GM21825 (cell line): ENCODE data around the gene TSHZ2.

Experiments
- ATAC-seq: cut with Tn5 transposase; IDR thresholded peaks from one replicate; pipeline ENCODE4 v1.9.1; 2021; ENCODE audit warnings: mild to moderate bottlenecking, moderate library complexity; ENCODE audit not compliant: unreplicated experiment

The TSHZ2 gene

DNA sequence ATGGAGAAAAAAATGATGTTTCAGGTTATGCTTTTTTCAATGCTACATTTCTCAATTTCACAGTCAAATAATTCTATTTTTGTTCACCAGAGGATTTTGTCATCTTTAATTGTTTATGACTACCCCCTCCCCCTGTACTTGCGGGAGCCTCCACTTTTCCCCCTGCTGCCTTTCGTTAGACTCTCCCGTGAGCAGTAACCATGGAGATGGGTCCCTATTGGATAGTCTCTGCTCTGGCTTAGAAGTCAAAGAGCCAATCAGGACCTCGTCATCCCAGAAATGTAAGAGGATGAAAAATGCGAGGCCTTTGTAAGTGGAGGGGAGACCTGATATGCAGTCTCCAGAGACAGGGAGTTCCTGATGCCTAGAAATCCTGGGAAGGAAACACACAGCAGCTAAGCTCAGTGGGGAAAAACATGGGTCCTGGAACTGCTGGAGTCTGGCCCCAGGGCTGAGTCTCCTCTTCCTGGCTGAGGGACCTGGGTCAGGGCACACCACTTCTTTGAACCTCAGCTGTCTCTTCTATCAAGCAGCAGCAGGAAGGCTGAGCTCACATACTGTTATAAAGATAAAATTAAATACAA is 298.7 kb downstream of the TSHZ2 start:
- no peak for ATAC-seq

DNA sequence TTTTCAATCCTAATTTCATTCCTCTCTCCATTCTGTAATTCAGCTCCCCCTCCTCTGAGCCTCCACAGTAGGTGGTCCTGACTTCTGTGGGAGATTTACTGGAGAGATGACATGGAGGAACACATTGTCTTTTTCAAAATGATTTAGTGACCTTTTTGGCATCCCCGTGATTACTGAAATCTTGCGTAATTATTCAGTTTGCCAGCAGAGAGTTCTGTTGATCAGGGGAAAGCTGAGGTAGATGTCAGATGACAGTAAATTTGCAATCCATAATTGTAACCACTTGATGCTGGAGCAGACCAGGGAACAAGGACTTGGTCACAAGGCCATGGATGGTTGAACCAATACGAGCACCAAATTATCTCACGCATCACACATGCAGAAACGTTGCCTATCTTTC is 302.2 kb downstream of the TSHZ2 start:
- no peak for ATAC-seq

DNA sequence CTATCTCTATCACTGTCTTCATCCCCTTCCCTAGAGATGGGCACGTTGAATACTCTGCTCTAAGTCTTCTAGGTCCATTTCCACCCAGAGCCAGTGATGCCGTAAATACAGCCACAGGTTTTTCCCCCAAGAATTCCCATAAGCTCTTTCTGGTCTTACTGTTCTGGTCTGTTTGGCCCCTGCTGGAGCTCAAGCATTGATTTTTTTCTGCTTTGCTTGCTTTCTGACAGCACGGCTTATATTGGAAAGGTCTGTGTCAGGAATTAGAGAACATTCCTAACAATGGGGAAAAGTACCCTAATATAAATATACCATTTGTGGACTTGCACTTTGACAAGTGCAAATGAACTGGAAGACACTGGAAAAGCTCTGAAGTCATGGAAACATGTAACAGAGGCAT is 302.6 kb downstream of the TSHZ2 start:
- no peak for ATAC-seq

DNA sequence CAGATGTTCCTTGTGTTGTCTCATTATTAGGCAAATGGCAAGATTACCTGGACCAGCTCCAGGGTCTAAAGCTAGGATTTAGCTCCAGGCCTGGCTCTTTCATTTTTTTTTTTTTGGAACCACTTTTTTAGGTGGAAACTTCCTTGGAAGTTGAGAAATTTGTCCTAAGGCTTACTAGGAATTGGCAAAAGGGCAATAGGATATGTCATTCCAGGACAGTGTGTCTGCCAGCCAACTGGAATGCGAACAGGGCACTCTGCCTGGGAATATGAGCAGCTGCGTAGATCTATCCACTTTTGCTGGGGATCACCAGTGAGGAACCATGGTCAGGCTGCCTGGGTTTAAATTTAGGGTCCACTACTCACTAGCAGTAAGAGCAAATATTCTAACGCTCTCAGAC is 304.0 kb downstream of the TSHZ2 start:
- ATAC-seq, result no peak

DNA sequence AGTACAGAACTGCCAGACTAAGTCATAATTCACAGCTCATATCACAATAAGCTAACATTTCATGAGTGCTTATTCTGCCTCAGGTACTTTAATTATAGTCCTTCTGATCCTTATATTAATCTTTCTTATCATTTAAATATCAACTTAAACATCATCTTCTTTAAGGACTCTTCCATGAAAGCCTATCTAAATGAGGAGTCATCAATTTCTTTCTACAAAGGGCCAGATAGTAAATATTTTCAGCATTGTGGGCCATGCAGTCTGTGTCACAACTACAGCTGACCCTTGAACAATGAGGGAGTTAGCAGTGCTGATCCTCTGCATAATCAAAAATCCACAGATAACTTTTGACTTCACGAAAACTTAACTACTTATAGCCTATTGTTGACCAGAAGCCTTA is 306.4 kb downstream of the TSHZ2 start:
- ATAC-seq, result no peak

DNA sequence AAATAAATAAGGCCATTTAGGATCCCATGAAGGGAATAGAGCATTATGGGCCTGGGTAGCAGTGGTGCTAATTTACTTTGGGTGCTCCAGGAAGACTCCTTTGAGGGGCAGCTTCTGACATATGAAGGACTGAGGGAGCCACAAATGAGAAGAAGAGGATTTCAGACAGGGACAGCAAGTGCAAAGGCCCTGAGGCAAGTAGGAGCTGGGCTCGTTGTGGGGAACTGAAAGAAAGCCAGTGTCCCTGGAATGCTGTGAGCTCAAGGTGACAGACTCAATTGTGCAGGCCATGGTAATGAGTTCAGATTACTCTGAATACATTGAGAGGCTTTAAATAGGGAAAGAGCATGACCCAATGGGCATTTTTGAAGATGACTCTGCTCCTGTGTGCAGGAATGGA is 307.6 kb downstream of the TSHZ2 start:
- no peak for ATAC-seq

DNA sequence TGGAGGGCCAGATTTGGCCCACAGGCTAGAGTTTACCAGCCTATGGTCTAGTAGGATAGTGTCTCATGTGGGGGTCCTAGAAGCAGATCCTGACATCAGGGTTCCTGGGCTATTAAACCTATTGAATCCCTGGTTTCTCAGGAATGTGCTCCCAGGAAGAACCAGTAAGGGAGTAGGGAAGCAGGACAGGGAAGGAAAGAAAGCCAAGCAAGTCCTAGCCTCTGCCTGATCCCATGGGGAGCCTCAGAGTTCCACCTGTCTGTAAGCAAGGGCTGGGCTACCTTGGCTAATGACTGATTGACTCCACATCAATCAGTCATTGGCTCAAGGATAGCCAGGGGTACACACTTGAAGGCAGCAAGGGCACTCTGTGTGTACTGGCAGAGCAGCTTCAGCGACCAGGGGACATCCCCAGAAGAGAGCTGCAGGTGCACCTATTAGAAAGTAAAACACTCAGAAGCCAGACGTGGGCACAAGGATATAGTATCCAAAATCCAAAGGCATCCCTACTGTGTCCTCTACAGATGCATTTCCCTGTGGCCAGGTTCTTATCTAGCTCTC is 309.5 kb downstream of the TSHZ2 start:
- ATAC-seq, result no peak

DNA sequence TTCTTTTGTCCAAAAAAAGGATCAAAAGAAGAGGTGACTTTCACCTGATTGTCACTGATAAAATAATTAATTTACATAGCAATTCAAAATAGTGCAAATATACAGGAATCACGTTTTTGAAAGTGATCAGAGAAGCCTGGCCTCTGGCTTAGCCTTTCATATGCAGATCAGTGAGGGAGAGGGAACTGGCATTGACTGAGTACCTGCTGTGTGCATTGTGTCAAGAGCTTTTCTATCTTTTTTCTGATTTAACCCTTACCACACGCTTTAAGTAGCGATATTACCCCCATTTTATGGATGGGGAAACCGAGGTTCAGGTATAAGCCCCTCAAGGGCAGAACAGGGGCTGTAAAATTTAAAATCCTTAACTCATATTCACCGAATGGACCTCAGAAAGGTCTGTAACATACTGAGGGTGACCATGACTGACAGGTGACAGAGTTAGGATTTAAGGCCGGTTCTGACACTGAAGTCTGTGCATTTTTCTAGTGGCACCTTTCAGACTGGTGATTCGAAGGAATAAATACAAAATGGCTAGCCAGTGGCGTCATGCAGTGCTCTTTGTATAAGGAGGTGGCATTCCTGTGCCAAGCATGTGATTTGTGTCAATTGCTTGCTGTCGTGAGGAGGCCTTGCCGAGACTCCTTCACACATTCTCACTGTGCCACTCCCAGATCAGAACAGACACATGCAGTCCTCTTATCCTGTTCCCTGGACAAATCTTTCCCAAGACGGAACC is 310.2 kb downstream of the TSHZ2 start:
- no peak for ATAC-seq

DNA sequence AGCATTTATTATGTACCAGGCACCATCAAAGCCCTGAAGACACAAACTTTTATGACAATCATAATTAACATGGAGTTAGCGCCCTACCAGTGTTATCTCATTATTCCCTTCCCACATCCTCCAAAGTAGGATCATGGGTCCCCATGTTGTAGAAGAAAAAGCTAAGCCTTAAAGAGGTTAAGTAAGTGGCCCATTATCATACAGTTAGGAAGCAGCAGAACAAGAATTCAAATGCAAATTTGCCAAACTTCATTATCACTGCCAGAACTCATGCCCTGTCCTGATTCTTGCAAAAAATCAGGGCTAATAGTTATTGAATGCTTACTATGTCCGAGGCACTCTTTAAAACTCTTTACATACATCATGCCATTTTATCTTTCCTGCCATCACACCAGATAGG is 310.9 kb downstream of the TSHZ2 start:
- ATAC-seq, result no peak

DNA sequence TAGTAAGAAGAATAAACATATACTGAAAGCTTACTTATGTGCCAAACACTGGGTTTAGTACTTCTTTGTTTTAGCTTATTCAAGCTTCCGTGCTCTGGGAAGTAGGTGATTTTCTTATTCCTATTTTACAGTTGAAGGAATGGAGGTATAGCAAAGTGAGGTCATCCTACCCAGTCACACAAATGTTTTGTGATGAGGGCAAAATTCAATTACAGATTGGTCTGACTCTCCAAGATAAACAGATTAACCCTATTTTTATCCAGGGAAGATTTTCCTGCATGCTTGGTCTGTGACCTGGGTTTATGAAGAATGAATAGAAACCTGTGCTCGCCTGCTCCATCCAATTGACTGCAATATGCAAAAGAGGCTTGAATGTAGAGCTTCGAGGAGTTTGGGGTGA is 311.4 kb downstream of the TSHZ2 start:
- ATAC-seq, result no peak

DNA sequence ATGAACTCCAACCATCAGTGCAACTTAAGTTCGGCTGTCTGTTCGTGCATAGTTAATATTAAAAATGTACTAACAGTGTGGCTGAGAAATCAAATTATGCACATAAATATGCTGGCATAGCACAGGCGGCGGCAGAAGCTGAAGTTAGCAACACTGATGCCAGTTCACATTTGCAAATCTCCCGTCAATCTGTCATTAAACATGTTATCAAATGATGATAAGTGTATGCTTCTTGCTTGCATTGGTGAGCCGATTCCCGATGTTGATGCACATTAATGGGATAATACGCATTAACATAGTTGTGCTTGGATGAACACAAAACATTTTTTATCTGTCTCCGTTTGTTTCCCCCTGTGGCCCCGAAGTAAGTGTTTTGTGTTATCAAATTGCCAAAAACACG is 312.1 kb downstream of the TSHZ2 start:
- no peak for ATAC-seq

DNA sequence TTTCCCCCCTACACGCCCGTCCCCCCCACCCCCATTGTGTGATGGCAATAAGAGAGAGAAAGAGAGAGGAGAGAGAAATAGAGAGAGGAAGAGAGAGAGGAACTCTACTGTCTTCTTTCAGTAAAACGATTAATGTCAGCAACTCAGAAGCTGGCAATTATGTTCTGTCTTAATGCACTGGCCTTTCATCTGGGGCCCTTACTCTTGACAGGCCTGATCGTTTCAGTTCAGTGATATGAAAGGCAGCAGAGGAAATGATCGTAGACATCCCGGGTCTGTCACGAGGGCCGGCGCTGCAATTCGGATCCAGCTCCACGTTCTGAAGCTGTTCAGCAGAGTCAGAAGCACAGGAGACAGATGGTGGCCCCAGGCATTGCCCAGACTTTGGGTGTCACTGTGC is 312.5 kb downstream of the TSHZ2 start:
- ATAC-seq, result no peak

DNA sequence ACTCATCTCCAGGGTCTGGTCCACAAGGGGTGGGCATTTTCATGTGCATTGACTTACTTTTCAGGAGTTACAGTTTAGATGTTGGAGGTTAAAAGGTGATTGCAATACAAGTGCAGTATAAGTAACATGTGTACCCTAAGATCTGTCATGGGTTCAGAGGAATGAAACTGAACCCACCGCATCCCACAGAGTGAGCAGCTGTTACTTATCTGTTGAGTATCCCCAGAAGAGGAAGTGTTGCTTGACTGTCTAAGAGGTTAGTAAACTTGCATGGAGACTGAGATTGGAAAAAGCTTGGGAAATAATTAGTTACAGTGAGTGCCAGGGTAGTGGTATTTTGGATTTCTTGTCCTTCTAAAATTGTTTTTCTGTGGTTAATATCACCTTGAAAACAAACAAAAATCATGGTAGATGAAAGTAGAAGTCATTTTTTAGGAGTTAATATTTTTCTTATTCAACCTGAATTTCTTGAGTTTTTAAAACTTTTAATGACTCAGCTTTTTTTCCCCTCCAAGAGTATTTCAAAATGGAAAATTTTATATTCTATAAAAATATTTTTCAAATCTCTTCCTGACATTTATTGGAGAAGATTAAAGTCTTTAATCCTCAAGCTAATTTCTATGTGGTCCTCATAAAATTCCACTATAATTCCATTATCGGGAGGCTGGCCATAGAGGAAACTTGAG is 315.3 kb downstream of the TSHZ2 start:
- ATAC-seq, result no peak

DNA sequence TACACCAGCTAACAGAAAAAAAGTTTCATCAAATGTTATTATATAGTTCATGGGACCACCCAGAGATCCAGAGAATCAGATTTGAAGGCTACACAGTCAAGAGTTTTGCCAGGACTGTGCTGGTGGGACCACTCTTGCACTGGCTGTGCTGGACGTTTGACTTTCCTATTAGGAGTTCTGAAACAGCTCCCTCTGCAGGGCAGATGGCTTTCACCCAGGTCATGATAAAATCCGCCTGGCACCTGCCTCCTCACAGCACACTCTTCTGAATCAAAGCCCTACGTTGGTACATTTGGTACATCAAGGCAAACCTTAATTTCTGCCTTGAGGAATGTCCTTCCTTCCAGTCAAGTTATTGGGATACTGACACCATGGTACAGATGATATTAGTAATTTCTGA is 319.4 kb downstream of the TSHZ2 start:
- ATAC-seq, result no peak

DNA sequence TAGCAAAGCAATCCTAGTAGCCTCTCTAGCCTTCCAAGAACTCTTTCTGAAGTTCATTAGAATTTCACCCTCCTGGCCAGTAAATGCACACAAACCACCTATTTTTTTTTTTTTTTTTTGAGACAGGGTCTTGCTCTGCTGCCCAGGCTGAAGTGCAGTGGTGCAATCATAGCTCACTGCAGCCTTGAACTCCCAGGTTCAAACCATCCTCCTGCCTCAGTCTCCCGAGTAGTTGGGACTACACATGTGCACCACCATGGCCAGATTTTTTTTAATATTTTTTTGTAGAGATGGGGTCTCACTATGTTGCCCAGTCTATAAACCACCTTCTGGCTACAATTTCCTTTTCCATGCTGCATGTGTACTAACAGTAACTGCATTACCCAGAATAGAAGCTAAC is 320.2 kb downstream of the TSHZ2 start:
- ATAC-seq, result no peak

DNA sequence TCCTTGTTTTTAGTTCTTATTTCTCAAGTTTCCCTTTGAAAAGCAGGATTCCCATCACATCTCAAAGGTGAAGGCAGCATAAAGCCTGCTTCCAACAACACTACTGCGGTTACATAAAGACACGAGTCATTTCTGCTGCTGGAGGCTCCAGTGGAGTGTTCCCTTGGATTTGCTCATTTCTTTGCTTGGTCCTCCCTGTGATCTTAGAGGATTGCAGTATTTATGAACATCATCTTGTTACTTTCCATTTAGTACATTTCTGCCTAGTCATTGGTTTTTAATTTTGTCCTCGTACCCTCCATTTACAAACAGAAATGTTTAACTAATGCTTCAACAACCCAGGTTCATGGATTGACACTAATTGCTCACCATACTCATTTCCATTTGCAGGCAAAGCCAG is 322.6 kb downstream of the TSHZ2 start:
- ATAC-seq, result no peak

DNA sequence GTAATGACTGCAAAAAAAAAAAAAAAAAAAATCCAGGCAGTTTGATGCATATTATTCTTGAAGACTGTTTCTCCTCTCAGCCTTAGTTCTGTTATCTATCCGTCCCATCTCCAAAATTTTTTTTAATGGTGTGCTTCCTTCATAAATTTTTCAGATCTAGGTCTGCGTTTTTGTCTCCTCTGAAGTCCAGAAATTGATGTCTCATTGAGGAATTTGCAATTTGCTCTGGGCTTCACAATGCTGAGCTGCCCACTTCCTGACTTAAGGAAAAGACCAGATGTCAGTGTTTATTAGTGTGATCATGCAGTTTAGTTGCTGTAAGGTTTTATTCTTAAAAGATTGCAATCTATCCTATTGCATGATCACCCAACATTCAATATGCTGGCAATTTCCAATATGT is 323.9 kb downstream of the TSHZ2 start:
- ATAC-seq, result no peak

DNA sequence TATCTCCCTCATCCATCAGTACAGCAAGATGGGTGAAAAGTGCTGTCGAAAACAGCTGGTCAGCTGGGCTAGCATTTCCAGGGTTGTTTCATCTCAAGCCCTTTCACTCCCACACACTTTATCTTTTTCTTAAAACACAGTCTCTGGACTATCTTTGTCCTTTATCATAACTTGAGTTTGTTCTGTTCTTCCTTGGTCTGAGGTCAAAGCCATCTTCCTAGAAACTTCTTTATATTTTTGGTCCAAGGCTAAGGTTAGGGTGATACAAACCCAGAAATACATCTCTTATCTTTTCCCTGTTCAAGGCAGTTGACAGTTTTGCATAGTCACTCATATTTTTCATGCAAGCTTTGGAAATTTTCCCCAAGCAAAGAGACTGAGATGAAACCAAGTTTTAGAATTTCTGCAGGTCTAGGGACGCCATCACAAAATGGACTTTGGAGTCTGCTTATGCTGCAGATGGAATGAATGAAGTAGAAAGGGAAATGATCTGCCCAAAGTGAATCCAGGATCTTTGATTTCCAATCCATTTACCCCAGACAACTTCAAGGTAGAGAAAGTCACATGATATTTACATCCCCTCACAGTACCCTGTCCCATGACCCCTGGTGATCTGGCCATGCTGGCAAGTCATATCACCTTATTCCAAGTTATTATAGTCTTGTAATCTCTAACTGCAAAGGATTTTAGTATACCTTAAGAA is 324.4 kb downstream of the TSHZ2 start:
- no peak for ATAC-seq

DNA sequence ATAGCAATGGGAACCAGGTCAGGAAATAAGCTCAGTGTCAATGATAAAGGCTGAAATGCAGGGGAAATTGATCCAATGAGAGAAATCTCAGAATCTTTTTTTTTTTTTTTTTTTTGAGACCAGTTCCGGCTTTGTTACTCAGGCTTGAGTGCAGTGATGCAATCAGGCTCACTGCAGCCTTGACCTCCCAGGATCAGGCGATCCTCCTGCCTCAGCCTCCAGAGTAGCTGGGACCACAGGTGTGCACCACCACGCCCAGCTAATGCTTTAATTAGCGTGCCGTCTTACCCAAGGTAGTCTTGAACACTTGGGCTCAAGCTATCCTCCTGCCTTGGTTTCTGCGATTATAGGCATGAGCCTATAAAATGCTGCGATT is 325.0 kb downstream of the TSHZ2 start:
- ATAC-seq, result no peak

DNA sequence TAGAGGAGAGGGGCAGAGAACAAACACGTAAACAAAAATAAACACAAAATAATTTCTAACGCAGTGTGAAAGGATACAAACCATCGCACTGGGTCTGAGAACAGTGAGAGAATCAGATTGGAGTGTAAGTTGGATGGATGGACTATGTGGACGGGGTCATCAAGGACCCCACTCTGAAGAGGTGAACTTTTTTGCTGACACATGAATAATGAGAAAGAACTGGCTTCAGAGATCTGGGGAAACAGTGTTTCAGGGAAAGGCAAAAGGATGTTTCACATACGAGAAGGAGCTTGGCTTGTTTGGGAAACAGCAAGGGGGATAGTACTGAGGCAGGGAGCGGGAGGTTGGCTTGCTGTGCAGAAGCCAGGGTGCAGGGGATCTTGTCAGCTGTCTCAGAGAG is 326.1 kb downstream of the TSHZ2 start:
- no peak for ATAC-seq

DNA sequence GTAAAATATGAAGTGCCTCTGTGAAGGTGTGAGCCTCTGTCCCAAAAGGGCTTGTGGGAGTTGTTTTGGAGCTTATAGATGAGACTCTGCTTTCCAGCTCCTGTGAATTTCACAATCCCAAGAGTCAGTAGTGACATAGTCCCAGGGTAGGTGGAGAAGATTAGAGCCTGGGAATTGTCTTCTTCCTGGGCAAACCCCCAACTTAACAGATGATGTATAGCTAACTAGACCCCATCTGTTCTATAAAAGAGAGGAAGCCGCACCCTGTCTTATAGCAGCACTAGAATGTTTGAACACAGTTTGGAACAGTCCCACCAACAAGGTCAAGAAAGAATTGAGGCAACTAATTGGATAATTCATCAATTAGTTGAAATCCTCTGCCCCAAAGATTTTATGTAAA is 326.8 kb downstream of the TSHZ2 start:
- ATAC-seq, result no peak

DNA sequence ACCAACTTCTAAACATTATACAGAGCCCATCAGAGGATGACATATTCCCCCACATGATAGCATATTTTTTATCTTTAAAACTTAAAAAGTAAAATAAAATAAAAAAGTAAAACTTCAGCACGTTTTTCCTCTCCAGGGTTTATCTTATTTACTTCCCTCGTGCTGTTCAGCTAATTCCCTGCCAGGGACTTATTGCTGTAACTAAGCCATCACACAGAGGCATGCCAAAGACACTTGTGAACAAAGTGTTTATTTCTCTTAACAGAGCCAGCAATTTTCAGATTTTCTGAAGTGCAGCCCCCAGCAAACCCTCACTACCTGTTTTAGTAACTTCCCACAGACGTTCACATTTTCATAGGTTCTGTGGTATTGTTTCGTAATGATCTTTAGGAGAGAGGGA is 327.7 kb downstream of the TSHZ2 start:
- no peak for ATAC-seq
